Stimulated activated CD4-positive, alpha-beta T cell treated with anti-CD3 and anti-CD28 coated beads, TNF-alpha, amount 100 ng/mL, for 4 hours (primary cell): ENCODE data around the gene STK32C.
"Not testable (repeated sequence)": the region's sequence is repeated elsewhere in the genome, so short reads cannot be mapped to it uniquely, and the experiment has no call there.

Experiments used
- DNase-seq, 3 experiments: peaks; one replicate each; pipeline ENCODE4 v3.0.0-alpha.2; 2020; ENCODE audit warnings: low read depth in 3 of 3

The STK32C gene

GRCh38 chr10:132319853-132320653 lies 12.3 kb upstream of the STK32C start:
- no peak for DNase-seq

- DNase-seq = not testable (repeated sequence)
Measured at GRCh38 chr10:132317477-132317876, 9.7 kb upstream of the STK32C start.

- DNase-seq = no peak
Measured at GRCh38 chr10:132316133-132316532, 8.4 kb upstream of the STK32C start.

GRCh38 chr10:132314881-132315280 lies 7.1 kb upstream of the STK32C start:
- not testable (repeated sequence) for DNase-seq

- no peak for DNase-seq
Measured at GRCh38 chr10:132314336-132314735, 6.6 kb upstream of the STK32C start.

- no peak for DNase-seq
Measured at GRCh38 chr10:132313865-132314264, 6.1 kb upstream of the STK32C start.

GRCh38 chr10:132313305-132313704 lies 5.6 kb upstream of the STK32C start:
- DNase-seq = no peak

- DNase-seq = no peak
Measured at GRCh38 chr10:132311338-132311939, 3.7 kb upstream of the STK32C start.

- no peak for DNase-seq
Measured at GRCh38 chr10:132310701-132311337, 3.1 kb upstream of the STK32C start.

GRCh38 chr10:132309879-132310591 lies 2.3 kb upstream of the STK32C start:
- no peak for DNase-seq

- DNase-seq = no peak
Measured at GRCh38 chr10:132309471-132309865, 1.7 kb upstream of the STK32C start.

GRCh38 chr10:132308587-132309470 lies 1.1 kb upstream of the STK32C start:
- no peak for DNase-seq

- peak in 2 of 3 experiments; percentile 30 to 37 for DNase-seq
Measured at GRCh38 chr10:132306864-132307751, 642 bp downstream of the STK32C start.

- DNase-seq = no peak
Measured at GRCh38 chr10:132306343-132306685, 1.4 kb downstream of the STK32C start.

GRCh38 chr10:132305654-132306342 lies 2.0 kb downstream of the STK32C start:
- no peak for DNase-seq

- DNase-seq = no peak
Measured at GRCh38 chr10:132304756-132305509, 2.8 kb downstream of the STK32C start.

GRCh38 chr10:132303361-132304115 lies 4.2 kb downstream of the STK32C start:
- no peak for DNase-seq
